SH-SY5Y (cell line): ENCODE results near the gene MYCL.

Source experiments
- GATA2 ChIP-seq: IDR thresholded peaks from 2 replicates; pipeline ENCODE4 v1.6.1; 2011; ENCODE audit warnings: mild to moderate bottlenecking, low read depth, low read length
- GATA3 ChIP-seq: IDR thresholded peaks from 2 replicates; pipeline ENCODE4 v1.6.1; 2011; ENCODE audit warnings: low read depth, mild to moderate bottlenecking, low read length, moderate library complexity

GRCh38 chr1:39902460-39902807 is 717 bp upstream of the MYCL start:
- TF ChIP-seq GATA2 (no peak), GATA3 (no peak)
